Measurements from ENCODE around the gene PDCD2L. TPM values are rescaled to one million over a fixed set of nuclear protein-coding genes. Genes with fewer than 3 reads are reported as not detected.
"Not testable (repeated sequence)": the region's sequence is repeated elsewhere in the genome, so short reads cannot be mapped to it uniquely, and the experiment has no call there.

Gene PDCD2L
- polyA plus RNA-seq, 4 donors: 3.1 to 12.0 (median 6.8) TPM

DNA sequence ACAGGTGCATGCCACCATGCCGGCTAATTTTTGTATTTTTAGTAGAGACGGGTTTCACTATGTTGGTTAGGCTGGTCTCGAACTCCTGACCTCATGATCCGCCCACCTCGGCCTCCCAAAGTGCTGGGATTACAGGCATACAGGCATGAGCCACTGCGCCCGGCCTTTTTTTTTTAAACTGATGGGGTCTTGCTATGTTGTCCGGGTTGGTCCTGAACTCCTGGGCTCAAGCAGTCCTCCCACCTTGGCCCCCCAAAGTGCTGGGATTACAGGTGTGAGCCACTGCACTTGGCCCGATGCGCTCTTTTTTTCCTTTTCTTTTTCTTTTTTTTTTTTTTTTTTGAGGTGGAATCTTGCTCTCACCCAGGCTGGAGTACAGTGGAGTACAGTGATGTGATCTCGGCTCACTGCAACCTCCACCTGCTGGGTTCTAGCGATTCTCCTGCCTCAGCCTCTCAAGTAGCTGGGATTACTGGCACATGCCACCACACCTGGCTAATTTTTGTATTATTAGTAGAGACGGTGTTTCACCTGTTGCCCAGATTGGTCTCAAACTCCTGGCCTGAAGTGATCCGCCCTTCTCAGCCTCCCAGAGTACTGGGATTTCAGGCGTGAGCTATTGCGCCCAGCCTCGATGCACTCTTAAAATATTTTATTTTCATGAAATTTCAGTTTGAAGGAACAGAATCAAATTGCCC, 51.7 kb downstream of the PDCD2L start:
- H3K27ac ChIP-seq (ENCODE audit: low read depth in 1 of 3, low read length in 2 of 3); H3K4me3 ChIP-seq (ENCODE audit: low read depth in 1 of 3, low read length in 3 of 3); H3K9me3 ChIP-seq (ENCODE audit: control insufficient read depth in 2 of 2, insufficient read depth in 1 of 2, low read depth in 1 of 2, low read length in 1 of 2); DNase-seq; FAIRE-seq; H3K27me3 ChIP-seq (ENCODE audit: control insufficient read depth in 3 of 3, insufficient read depth in 3 of 3, low read length in 3 of 3); H3K4me1 ChIP-seq (ENCODE audit: control insufficient read depth in 3 of 3, insufficient read depth in 2 of 3, low read depth in 1 of 3, low read length in 2 of 3): not testable (repeated sequence)
- peaks cover 13 to 34% (median 16%) of the 10 kb centered on the region in 3 donors for H3K36me3 ChIP-seq (ENCODE audit: control insufficient read depth in 3 of 3, insufficient read depth in 2 of 3, low read depth in 1 of 3, low read length in 3 of 3)
- WGBS, 3 donors: 91 to 93% (median 92%) methylated on average over 17 of the region's 17 CpGs

DNA sequence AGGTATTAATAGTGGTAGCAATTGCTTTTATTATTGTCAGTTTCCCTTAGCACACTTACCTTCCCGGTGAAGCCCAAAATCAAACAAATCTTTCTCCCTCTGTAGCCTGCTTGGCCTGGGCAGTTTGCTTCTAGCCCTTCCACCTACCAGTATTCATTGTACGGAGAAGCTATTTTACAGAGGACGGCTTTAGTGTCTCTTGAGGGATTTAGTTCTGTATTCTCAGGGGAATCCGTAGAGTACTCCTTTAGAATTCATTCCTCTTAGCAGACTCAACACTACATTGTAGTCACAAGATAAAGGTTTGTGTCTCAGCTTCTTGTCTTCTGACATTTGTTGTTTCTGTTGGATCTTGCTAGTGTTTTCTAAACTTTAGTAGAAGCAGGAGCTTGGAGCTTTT, 53.2 kb downstream of the PDCD2L start:
- Histone ChIP-seq H3K27ac (ENCODE audit: low read depth in 1 of 3, low read length in 2 of 3) (no peak overlapping the region), H3K27me3 (ENCODE audit: control insufficient read depth in 3 of 3, insufficient read depth in 3 of 3, low read length in 3 of 3) (no peaks in the 10 kb centered on the region), H3K9me3 (ENCODE audit: control insufficient read depth in 2 of 2, insufficient read depth in 1 of 2, low read depth in 1 of 2, low read length in 1 of 2) (no peaks in the 10 kb centered on the region), H3K4me1 (ENCODE audit: control insufficient read depth in 3 of 3, insufficient read depth in 2 of 3, low read depth in 1 of 3, low read length in 2 of 3) (no peaks in the 10 kb centered on the region), H3K36me3 (ENCODE audit: control insufficient read depth in 3 of 3, insufficient read depth in 2 of 3, low read depth in 1 of 3, low read length in 3 of 3) (peaks cover 13 to 38% (median 21%) of the 10 kb centered on the region in 3 donors), H3K4me3 (ENCODE audit: low read depth in 1 of 3, low read length in 3 of 3) (no peak overlapping the region)
- DNase-seq (no peak), FAIRE-seq (no peak)
- 69 to 72% (median 71%) methylated on average over 4 of the region's 4 CpGs for WGBS, 3 donors

GRCh38 chr19:34458677-34459076, 54.5 kb downstream of the PDCD2L start:
- 90 to 94% (median 92%) methylated on average over 5 of the region's 5 CpGs for WGBS, 3 donors
- no peak for DNase-seq
- Histone ChIP-seq H3K9me3 (ENCODE audit: control insufficient read depth in 2 of 2, insufficient read depth in 1 of 2, low read depth in 1 of 2, low read length in 1 of 2) (no peaks in the 10 kb centered on the region), H3K36me3 (ENCODE audit: control insufficient read depth in 3 of 3, insufficient read depth in 2 of 3, low read depth in 1 of 3, low read length in 3 of 3) (peaks cover 13 to 43% (median 23%) of the 10 kb centered on the region in 3 donors), H3K27me3 (ENCODE audit: control insufficient read depth in 3 of 3, insufficient read depth in 3 of 3, low read length in 3 of 3) (no peaks in the 10 kb centered on the region), H3K27ac (ENCODE audit: low read depth in 1 of 3, low read length in 2 of 3) (no peak overlapping the region), H3K4me3 (ENCODE audit: low read depth in 1 of 3, low read length in 3 of 3) (no peak overlapping the region), H3K4me1 (ENCODE audit: control insufficient read depth in 3 of 3, insufficient read depth in 2 of 3, low read depth in 1 of 3, low read length in 2 of 3) (no peaks in the 10 kb centered on the region)
- FAIRE-seq: no peak

DNA sequence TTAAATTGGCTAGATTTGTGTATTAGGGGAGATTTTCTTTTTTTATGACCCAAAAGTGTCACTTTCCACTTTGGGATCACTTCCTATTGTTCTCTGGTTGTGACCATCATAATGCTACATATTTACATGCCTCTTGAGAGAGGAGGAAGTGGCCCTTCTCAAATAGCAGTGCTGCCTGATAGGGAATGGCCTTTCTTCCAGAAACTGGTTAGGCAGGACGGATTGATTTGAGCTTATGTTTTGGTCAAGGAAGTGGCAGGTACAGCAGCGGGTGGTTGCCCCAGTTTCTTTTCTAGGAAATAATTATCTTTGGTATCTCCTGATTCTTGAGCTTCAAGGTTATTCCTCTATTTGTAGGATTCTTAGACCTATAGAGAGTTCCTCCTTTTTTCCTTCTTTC, 55.4 kb downstream of the PDCD2L start:
- H3K36me3 ChIP-seq (ENCODE audit: control insufficient read depth in 3 of 3, insufficient read depth in 2 of 3, low read depth in 1 of 3, low read length in 3 of 3): peaks cover 13 to 44% (median 20%) of the 10 kb centered on the region in 3 donors

DNA sequence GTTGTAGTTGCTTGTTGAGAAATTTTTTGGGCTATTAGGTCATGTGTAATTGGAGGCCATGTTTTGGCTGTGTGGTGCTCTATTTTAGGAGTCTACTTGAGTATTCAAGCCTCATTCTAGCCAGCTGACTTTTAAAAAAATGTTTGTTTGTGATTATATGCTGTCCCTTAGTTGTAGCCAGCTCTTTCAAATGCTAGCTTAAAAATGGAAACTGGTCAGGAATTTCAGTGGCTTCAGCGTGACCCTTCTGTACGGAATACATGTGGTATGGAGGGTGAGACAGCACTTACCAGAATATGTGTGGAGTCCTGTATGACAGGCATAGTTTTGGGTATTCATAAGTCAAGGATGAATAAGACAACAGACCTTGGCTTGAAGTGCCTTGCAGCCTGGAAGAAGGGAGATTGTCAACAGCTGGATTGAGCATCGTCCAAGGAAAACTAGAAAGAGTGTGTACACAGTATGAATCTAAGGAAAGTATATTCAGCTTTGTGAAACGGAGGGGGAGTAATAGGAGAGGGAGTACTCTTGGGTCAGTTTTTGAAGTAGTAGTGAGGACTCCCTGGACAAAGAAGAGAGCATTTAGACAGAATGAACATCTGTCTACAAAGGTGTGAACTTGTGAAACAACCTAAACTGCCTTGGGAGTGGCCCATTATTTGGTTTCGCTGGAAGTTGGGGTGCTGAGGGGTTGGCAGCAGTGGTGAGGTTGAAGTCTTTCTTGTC, 57.3 kb downstream of the PDCD2L start:
- WGBS, 3 donors: 81 to 96% (median 93%) methylated on average over 5 of the region's 5 CpGs
- Histone ChIP-seq H3K27ac (ENCODE audit: low read depth in 1 of 3, low read length in 2 of 3) (peak overlapping the region in 1 of 3 donors; percentile 34), H3K4me1 (ENCODE audit: control insufficient read depth in 3 of 3, insufficient read depth in 2 of 3, low read depth in 1 of 3, low read length in 2 of 3) (no peaks in the 10 kb centered on the region), H3K9me3 (ENCODE audit: control insufficient read depth in 2 of 2, insufficient read depth in 1 of 2, low read depth in 1 of 2, low read length in 1 of 2) (no peaks in the 10 kb centered on the region), H3K27me3 (ENCODE audit: control insufficient read depth in 3 of 3, insufficient read depth in 3 of 3, low read length in 3 of 3) (no peaks in the 10 kb centered on the region), H3K4me3 (ENCODE audit: low read depth in 1 of 3, low read length in 3 of 3) (no peak overlapping the region), H3K36me3 (ENCODE audit: control insufficient read depth in 3 of 3, insufficient read depth in 2 of 3, low read depth in 1 of 3, low read length in 3 of 3) (peaks cover 17 to 43% (median 25%) of the 10 kb centered on the region in 3 donors)
- no peak for FAIRE-seq
- DNase-seq: no peak

More for the DNA sequence above, 55.4 kb downstream of the PDCD2L start:
- Histone ChIP-seq H3K27me3 (ENCODE audit: control insufficient read depth in 3 of 3, insufficient read depth in 3 of 3, low read length in 3 of 3) (no peaks in the 10 kb centered on the region), H3K4me1 (ENCODE audit: control insufficient read depth in 3 of 3, insufficient read depth in 2 of 3, low read depth in 1 of 3, low read length in 2 of 3) (no peaks in the 10 kb centered on the region), H3K9me3 (ENCODE audit: control insufficient read depth in 2 of 2, insufficient read depth in 1 of 2, low read depth in 1 of 2, low read length in 1 of 2) (no peaks in the 10 kb centered on the region), H3K4me3 (ENCODE audit: low read depth in 1 of 3, low read length in 3 of 3) (no peak overlapping the region), H3K27ac (ENCODE audit: low read depth in 1 of 3, low read length in 2 of 3) (no peak overlapping the region)
- FAIRE-seq (no peak), DNase-seq (no peak)
- 57 to 72% (median 64%) methylated on average over 2 of the region's 2 CpGs for WGBS, 3 donors

DNA sequence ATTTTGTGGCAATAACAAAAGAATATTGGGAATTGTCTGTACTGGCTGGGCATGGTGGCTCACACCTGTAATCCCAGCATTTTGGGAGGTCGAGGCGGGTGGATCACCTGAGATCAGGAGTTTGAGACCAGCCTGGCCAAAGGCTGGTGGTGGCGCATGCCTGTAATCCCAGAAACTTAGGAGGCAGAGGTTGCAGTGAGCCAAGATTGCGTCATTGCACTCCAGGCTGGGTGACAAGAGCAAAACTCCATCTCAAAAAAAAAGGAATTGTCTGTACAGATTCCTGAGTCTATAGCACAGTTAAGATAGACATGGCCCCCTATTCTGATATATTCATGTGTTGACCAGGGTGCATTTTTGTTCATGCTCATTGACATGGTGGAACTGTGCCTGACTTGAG, 60.6 kb downstream of the PDCD2L start:
- H3K9me3 ChIP-seq (ENCODE audit: control insufficient read depth in 2 of 2, insufficient read depth in 1 of 2, low read depth in 1 of 2, low read length in 1 of 2); H3K27ac ChIP-seq (ENCODE audit: low read depth in 1 of 3, low read length in 2 of 3); H3K4me3 ChIP-seq (ENCODE audit: low read depth in 1 of 3, low read length in 3 of 3); H3K4me1 ChIP-seq (ENCODE audit: control insufficient read depth in 3 of 3, insufficient read depth in 2 of 3, low read depth in 1 of 3, low read length in 2 of 3); DNase-seq; FAIRE-seq; H3K27me3 ChIP-seq (ENCODE audit: control insufficient read depth in 3 of 3, insufficient read depth in 3 of 3, low read length in 3 of 3): not testable (repeated sequence)
- 97 to 99% (median 98%) methylated on average over 4 of the region's 4 CpGs for WGBS, 3 donors
- H3K36me3 ChIP-seq (ENCODE audit: control insufficient read depth in 3 of 3, insufficient read depth in 2 of 3, low read depth in 1 of 3, low read length in 3 of 3): peaks cover 11 to 42% (median 34%) of the 10 kb centered on the region in 3 donors

- WGBS, 3 donors: 68 to 92% (median 79%) methylated on average over 1 of the region's 1 CpG
- H3K4me1 ChIP-seq (ENCODE audit: control insufficient read depth in 3 of 3, insufficient read depth in 2 of 3, low read depth in 1 of 3, low read length in 2 of 3): no peaks in the 10 kb centered on the region
- H3K27ac ChIP-seq (ENCODE audit: low read depth in 1 of 3, low read length in 2 of 3): no peak overlapping the region
- H3K36me3 ChIP-seq (ENCODE audit: control insufficient read depth in 3 of 3, insufficient read depth in 2 of 3, low read depth in 1 of 3, low read length in 3 of 3): peaks cover 9 to 52% (median 37%) of the 10 kb centered on the region in 3 donors
- H3K27me3 ChIP-seq (ENCODE audit: control insufficient read depth in 3 of 3, insufficient read depth in 3 of 3, low read length in 3 of 3): no peaks in the 10 kb centered on the region
- no peak for FAIRE-seq
- DNase-seq: no peak
- no peaks in the 10 kb centered on the region for H3K9me3 ChIP-seq (ENCODE audit: control insufficient read depth in 2 of 2, insufficient read depth in 1 of 2, low read depth in 1 of 2, low read length in 1 of 2)
- H3K4me3 ChIP-seq (ENCODE audit: low read depth in 1 of 3, low read length in 3 of 3): no peak overlapping the region
Observed at GRCh38 chr19:34468409-34468808, 64.2 kb downstream of the PDCD2L start.

GRCh38 chr19:34469026-34469425, 64.8 kb downstream of the PDCD2L start:
- not testable (repeated sequence) for FAIRE-seq
- 92 to 96% (median 94%) methylated on average over 5 of the region's 5 CpGs for WGBS, 3 donors

More at GRCh38 chr19:34469026-34469425, 64.8 kb downstream of the PDCD2L start:
- H3K4me1 ChIP-seq (ENCODE audit: control insufficient read depth in 3 of 3, insufficient read depth in 2 of 3, low read depth in 1 of 3, low read length in 2 of 3); H3K27me3 ChIP-seq (ENCODE audit: control insufficient read depth in 3 of 3, insufficient read depth in 3 of 3, low read length in 3 of 3); H3K9me3 ChIP-seq (ENCODE audit: control insufficient read depth in 2 of 2, insufficient read depth in 1 of 2, low read depth in 1 of 2, low read length in 1 of 2); DNase-seq; H3K4me3 ChIP-seq (ENCODE audit: low read depth in 1 of 3, low read length in 3 of 3); H3K27ac ChIP-seq (ENCODE audit: low read depth in 1 of 3, low read length in 2 of 3): not testable (repeated sequence)
- peaks cover 9 to 52% (median 36%) of the 10 kb centered on the region in 3 donors for H3K36me3 ChIP-seq (ENCODE audit: control insufficient read depth in 3 of 3, insufficient read depth in 2 of 3, low read depth in 1 of 3, low read length in 3 of 3)

All from small intestine (tissue), 7 donors.